ENCODE measurements around the gene NCBP2L.

- no peak for TF ChIP-seq CTCF (IDR thresholded peaks at IDR 0.05)
- no peak for TF ChIP-seq EP300 (IDR thresholded peaks at IDR 0.05)
Observed at GRCh38 chrX:107736781-107737531, 40.6 kb upstream of the NCBP2L start.

All from esophagus muscularis mucosa (tissue), 3 donors.